Right atrium auricular region (tissue), 2 donors: Measurements from ENCODE around the gene FAF1. TPM values are rescaled to one million over a fixed set of nuclear protein-coding genes. Genes with fewer than 3 reads are reported as not detected.
"Not testable (repeated sequence)": the region's sequence is repeated elsewhere in the genome, so short reads cannot be mapped to it uniquely, and the experiment has no call there.

Experiments used
- DNase-seq: peaks from one replicate; pipeline ENCODE4 v3.0.0-alpha.2; 2019; ENCODE audit warnings: low spot score
- H3K27ac ChIP-seq, 2 donors: fragments of 200-600 bp; sonication (generic); 1 replicate in 1 of 2; 2 replicates in 1 of 2; pipeline ENCODE4 v1.5.1; 2016 to 2019
- H3K27me3 ChIP-seq, 2 donors: fragments of 200-600 bp; sonication (generic); one replicate each; pipeline versions ENCODE4 v1.5.1 to v1.6.0; 2017 to 2019
- H3K36me3 ChIP-seq: fragments of 200-600 bp; sonication (generic); one replicate; pipeline ENCODE4 v1.5.1; 2016
- H3K4me1 ChIP-seq, 2 donors: fragments of 200-600 bp; sonication (generic); one replicate each; pipeline versions ENCODE4 v1.5.1 to v1.6.0; 2017 to 2019
- H3K4me3 ChIP-seq, 2 donors: fragments of 200-600 bp; sonication (generic); 1 replicate in 1 of 2; 2 replicates in 1 of 2; pipeline ENCODE4 v1.5.1; 2017 to 2019; ENCODE audit warnings: mild to moderate bottlenecking in 1 of 2, moderate library complexity in 1 of 2
- H3K9me3 ChIP-seq, 2 donors: fragments of 200-600 bp; sonication (generic); one replicate each; pipeline ENCODE4 v1.5.1; 2019
- CTCF ChIP-seq, 2 donors: fragments of 200-600 bp; sonication (generic); IDR thresholded peaks; one replicate each; pipeline ENCODE4 v1.5.1; 2019; ENCODE audit warnings: antibody characterized with exemption in 2 of 2
- total RNA-seq, 2 donors: library from RNA; depleted of rRNA; stranded (reverse); fragments of >200 nt; gene quantifications; one replicate each; pipeline ENCODE4 v1.1.0, GENCODE V29; 2016

Gene FAF1
- total RNA-seq, 2 donors from 2014 or later, result 36.1 to 68.8 TPM

- Histone ChIP-seq H3K9me3 (no peaks in the 10 kb centered on the region), H3K36me3 (no peaks in the 10 kb centered on the region), H3K4me3 (no peak overlapping the region), H3K27me3 (no peaks in the 10 kb centered on the region), H3K4me1 (peaks cover 0 to 10% of the 10 kb centered on the region in 2 donors), H3K27ac (no peak overlapping the region)
- DNase-seq, result no peak
- no peak for TF ChIP-seq CTCF (IDR thresholded peaks at IDR 0.05)
These were observed 17.7 kb downstream of the FAF1 start for GRCh38 chr1:50942334-50942733.

GRCh38 chr1:50940291-50940690 lies 19.8 kb downstream of the FAF1 start:
- H3K4me1 ChIP-seq, result peaks cover 0 to under 1% of the 10 kb centered on the region in 2 donors

GRCh38 chr1:50936321-50936720 lies 23.7 kb downstream of the FAF1 start:
- H3K9me3 ChIP-seq, result no peaks in the 10 kb centered on the region
- TF ChIP-seq CTCF (IDR thresholded peaks at IDR 0.05), result no peak

More at GRCh38 chr1:50940291-50940690, 19.8 kb downstream of the FAF1 start:
- H3K4me3 ChIP-seq, result no peak overlapping the region
- H3K27me3 ChIP-seq, result no peaks in the 10 kb centered on the region
- H3K9me3 ChIP-seq, result no peaks in the 10 kb centered on the region
- H3K36me3 ChIP-seq, result no peaks in the 10 kb centered on the region
- no peak overlapping the region for H3K27ac ChIP-seq
- TF ChIP-seq CTCF (IDR thresholded peaks at IDR 0.05), result no peak
- no peak for DNase-seq

GRCh38 chr1:50935276-50935675 lies 24.8 kb downstream of the FAF1 start:
- not testable (repeated sequence) for H3K4me3 ChIP-seq, H3K4me1 ChIP-seq, H3K36me3 ChIP-seq, H3K27me3 ChIP-seq, H3K27ac ChIP-seq, H3K9me3 ChIP-seq, DNase-seq

More at GRCh38 chr1:50936321-50936720, 23.7 kb downstream of the FAF1 start:
- no peak overlapping the region for H3K27ac ChIP-seq
- H3K36me3 ChIP-seq, result no peaks in the 10 kb centered on the region
- DNase-seq, result no peak
- no peaks in the 10 kb centered on the region for H3K27me3 ChIP-seq
- H3K4me3 ChIP-seq, result no peak overlapping the region
- no peaks in the 10 kb centered on the region for H3K4me1 ChIP-seq

GRCh38 chr1:50934838-50935237 lies 25.2 kb downstream of the FAF1 start:
- Histone ChIP-seq H3K27me3 (no peaks in the 10 kb centered on the region), H3K36me3 (no peaks in the 10 kb centered on the region), H3K27ac (no peak overlapping the region), H3K4me3 (no peak overlapping the region), H3K4me1 (peaks cover 0 to 5% of the 10 kb centered on the region in 2 donors), H3K9me3 (no peaks in the 10 kb centered on the region)
- TF ChIP-seq CTCF (IDR thresholded peaks at IDR 0.05), result no peak
- no peak for DNase-seq

- not testable (repeated sequence) for H3K4me3 ChIP-seq, H3K4me1 ChIP-seq, H3K27ac ChIP-seq, DNase-seq, H3K27me3 ChIP-seq, H3K9me3 ChIP-seq, H3K36me3 ChIP-seq
These were observed 26.3 kb downstream of the FAF1 start for GRCh38 chr1:50933770-50934169.

GRCh38 chr1:50932043-50932442 lies 28.0 kb downstream of the FAF1 start:
- H3K4me1 ChIP-seq, H3K36me3 ChIP-seq, H3K9me3 ChIP-seq, DNase-seq, H3K27ac ChIP-seq, H3K27me3 ChIP-seq, H3K4me3 ChIP-seq: not testable (repeated sequence)
